Mesothelial cell of epicardium (in vitro differentiated cells): ENCODE data around the gene UFC1. TPM values are rescaled to one million over a fixed set of nuclear protein-coding genes. Genes with fewer than 3 reads are reported as not detected.

Source experiments
- DNase-seq, 2 experiments: peaks; one replicate each; pipeline ENCODE4 v3.0.0; 2021; ENCODE audit warnings: low spot score in 2 of 2; ENCODE audit not compliant: unreplicated experiment in 2 of 2
- H3K27ac Mint-ChIP-seq: 2 replicates; pipeline ENCODE4 v1.8.0; 2021; ENCODE audit warnings: mixed read lengths
- H3K27me3 Mint-ChIP-seq: 2 replicates; pipeline ENCODE4 v1.8.0; 2021; ENCODE audit warnings: low read depth, mixed read lengths
- H3K36me3 Mint-ChIP-seq: 2 replicates; pipeline ENCODE4 v1.8.0; 2021; ENCODE audit warnings: mixed read lengths
- H3K4me1 Mint-ChIP-seq: 2 replicates; pipeline ENCODE4 v1.8.0; 2021; ENCODE audit warnings: mixed read lengths
- H3K4me3 Mint-ChIP-seq: 2 replicates; pipeline ENCODE4 v1.8.0; 2021; ENCODE audit warnings: mild to moderate bottlenecking, moderate library complexity, mixed read lengths
- H3K9me3 Mint-ChIP-seq: 2 replicates; pipeline ENCODE4 v1.8.0; 2021; ENCODE audit warnings: mixed read lengths
- CTCF ChIP-seq: fragments of 200-600 bp; sonication (generic); IDR thresholded peaks from one replicate; pipeline ENCODE4 v1.5.0; 2021; ENCODE audit warnings: antibody characterized with exemption; ENCODE audit not compliant: unreplicated experiment
- total RNA-seq: library from RNA; stranded (reverse); gene quantifications from 3 replicates; pipeline ENCODE4 v1.2.1, GENCODE V29; 2021

The UFC1 gene
- total RNA-seq, 1 donor from 2014 or later, result 86.2 TPM

GRCh38 chr1:161172776-161173376 lies 19.1 kb downstream of the UFC1 start:
- peaks cover 28% of the 10 kb centered on the region for H3K36me3 Mint-ChIP-seq
- H3K4me3 Mint-ChIP-seq, result no peak overlapping the region
- H3K27ac Mint-ChIP-seq, result no peak overlapping the region

GRCh38 chr1:161173711-161174110 lies 19.9 kb downstream of the UFC1 start:
- Mint-ChIP-seq H3K27ac (no peak overlapping the region), H3K4me3 (no peak overlapping the region), H3K4me1 (peaks cover 23% of the 10 kb centered on the region), H3K27me3 (no peaks in the 10 kb centered on the region), H3K9me3 (no peaks in the 10 kb centered on the region), H3K36me3 (peaks cover 28% of the 10 kb centered on the region)
- DNase-seq, result no peak
- no peak for TF ChIP-seq CTCF

More at GRCh38 chr1:161172776-161173376, 19.1 kb downstream of the UFC1 start:
- no peak for DNase-seq
- Mint-ChIP-seq H3K9me3 (no peaks in the 10 kb centered on the region), H3K4me1 (peaks cover 24% of the 10 kb centered on the region), H3K27me3 (no peaks in the 10 kb centered on the region)
- TF ChIP-seq CTCF, result no peak

GRCh38 chr1:161174911-161175310 lies 21.1 kb downstream of the UFC1 start:
- H3K4me3 Mint-ChIP-seq, result no peak overlapping the region
- no peaks in the 10 kb centered on the region for H3K27me3 Mint-ChIP-seq
- TF ChIP-seq CTCF, result no peak
- DNase-seq, result no peak
- H3K36me3 Mint-ChIP-seq, result peaks cover 28% of the 10 kb centered on the region
- no peaks in the 10 kb centered on the region for H3K9me3 Mint-ChIP-seq
- no peak overlapping the region for H3K27ac Mint-ChIP-seq
- peaks cover 23% of the 10 kb centered on the region for H3K4me1 Mint-ChIP-seq

- no peak for DNase-seq
- Mint-ChIP-seq H3K27me3 (no peaks in the 10 kb centered on the region), H3K9me3 (no peaks in the 10 kb centered on the region), H3K27ac (peak overlapping the region; percentile 98), H3K4me3 (peak overlapping the region; percentile 96), H3K4me1 (peaks cover 23% of the 10 kb centered on the region), H3K36me3 (peaks cover 26% of the 10 kb centered on the region)
- no peak for TF ChIP-seq CTCF
Measured at GRCh38 chr1:161175771-161176453, 22.1 kb downstream of the UFC1 start.

GRCh38 chr1:161176468-161177111 lies 22.8 kb downstream of the UFC1 start:
- no peak for TF ChIP-seq CTCF
- Mint-ChIP-seq H3K27me3 (no peaks in the 10 kb centered on the region), H3K27ac (peak overlapping the region; percentile 98), H3K9me3 (no peaks in the 10 kb centered on the region), H3K4me1 (peaks cover 23% of the 10 kb centered on the region), H3K4me3 (peak overlapping the region; percentile 96), H3K36me3 (peaks cover 25% of the 10 kb centered on the region)
- no peak for DNase-seq
